GM21717 (cell line): ENCODE data around the gene CAVIN3.

Source experiments
- ATAC-seq: cut with Tn5 transposase; IDR thresholded peaks from one replicate; pipeline ENCODE4 v1.9.1; 2021; ENCODE audit warnings: mild to moderate bottlenecking, moderate library complexity; ENCODE audit not compliant: unreplicated experiment

CAVIN3 gene

DNA sequence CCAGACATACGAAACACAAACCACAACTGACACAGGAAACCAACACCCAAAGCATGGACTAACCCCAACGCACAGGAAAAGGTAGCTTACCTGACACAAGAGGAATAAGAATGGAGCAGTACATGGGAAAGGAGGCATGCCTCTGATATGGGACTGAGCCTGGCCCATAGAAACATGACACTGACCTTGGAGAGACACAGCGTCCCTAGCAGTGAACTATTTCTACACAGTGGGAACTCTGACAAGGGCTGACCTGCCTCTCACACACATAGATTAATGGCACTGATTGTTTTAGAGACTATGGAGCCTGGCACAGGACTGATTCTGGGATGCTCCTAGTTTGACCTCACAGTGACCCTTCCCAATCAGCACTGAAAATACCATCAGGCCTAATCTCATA, 48.7 kb downstream of the CAVIN3 start:
- no peak for ATAC-seq

DNA sequence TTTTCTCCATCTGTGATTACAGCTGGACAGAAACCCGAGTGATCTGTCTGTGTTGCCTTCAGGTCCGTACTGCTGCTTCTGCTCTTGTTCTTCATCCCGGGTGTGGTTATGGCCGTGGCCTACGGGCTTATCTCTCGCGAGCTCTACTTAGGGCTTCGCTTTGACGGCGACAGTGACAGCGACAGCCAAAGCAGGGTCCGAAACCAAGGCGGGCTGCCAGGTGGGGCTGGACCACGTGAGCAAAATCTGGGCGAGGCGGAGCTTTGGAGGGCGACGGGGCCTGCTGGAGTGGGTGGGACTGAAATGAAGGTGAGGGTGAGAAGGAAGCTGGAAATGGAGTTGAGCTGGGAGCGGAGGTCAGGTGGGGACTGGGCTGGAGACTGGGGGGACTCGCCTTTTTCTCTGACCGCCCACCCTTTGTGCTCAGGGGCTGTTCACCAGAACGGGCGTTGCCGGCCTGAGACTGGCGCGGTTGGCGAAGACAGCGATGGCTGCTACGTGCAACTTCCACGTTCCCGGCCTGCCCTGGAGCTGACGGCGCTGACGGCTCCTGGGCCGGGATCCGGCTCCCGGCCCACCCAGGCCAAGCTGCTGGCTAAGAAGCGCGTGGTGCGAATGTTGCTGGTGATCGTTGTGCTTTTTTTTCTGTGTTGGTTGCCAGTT, 49.6 kb downstream of the CAVIN3 start:
- ATAC-seq, result no peak

DNA sequence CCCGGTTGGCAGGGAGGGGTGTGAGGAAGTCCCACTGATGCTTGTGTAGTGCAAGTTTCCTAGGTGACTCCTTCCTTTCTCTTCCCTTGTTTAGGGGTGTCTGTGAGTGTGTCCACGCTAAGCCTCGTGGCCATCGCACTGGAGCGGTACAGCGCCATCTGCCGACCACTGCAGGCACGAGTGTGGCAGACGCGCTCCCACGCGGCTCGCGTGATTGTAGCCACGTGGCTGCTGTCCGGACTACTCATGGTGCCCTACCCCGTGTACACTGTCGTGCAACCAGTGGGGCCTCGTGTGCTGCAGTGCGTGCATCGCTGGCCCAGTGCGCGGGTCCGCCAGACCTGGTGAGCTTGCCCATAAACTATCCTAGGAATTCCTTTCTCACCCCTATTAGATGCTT, 50.3 kb downstream of the CAVIN3 start:
- no peak for ATAC-seq
